K562 (cell line): ENCODE measurements around the gene SELENOF. TPM values are rescaled to one million over a fixed set of nuclear protein-coding genes. Genes with fewer than 3 reads are reported as not detected.

Experiments used
- CBX5 ChIP-seq: IDR thresholded peaks from 2 replicates; pipeline ENCODE4 v1.6.1; 2014; ENCODE audit warnings: low read depth, borderline replicate concordance
- DIDO1 ChIP-seq: fragments of 450-650 bp; IDR thresholded peaks from 2 replicates; pipeline ENCODE4 v1.6.1; 2016; ENCODE audit warnings: low read depth, missing biosample characterization, missing genetic modification characterization
- ETV5 ChIP-seq: sonication (generic); formaldehyde crosslinking; IDR thresholded peaks from 2 replicates; pipeline ENCODE4 v1.4.0; 2020; ENCODE audit warnings: low read depth, mild to moderate bottlenecking, missing genetic modification reagents
- GTF2E2 ChIP-seq: fragments of 200-800 bp; sonication (Bioruptor generic); IDR thresholded peaks from 2 replicates; pipeline ENCODE4 v1.6.1; 2016; ENCODE audit warnings: missing genetic modification characterization, missing compliant biosample characterization
- KDM1A ChIP-seq, 2 experiments: fragments of 450-650 bp; IDR thresholded peaks; 2 replicates each; pipeline ENCODE4 v1.6.1; 2016; ENCODE audit warnings: mild to moderate bottlenecking in 2 of 2
- KDM4B ChIP-seq, 2 experiments: fragments of 450-650 bp in 1 of 2; sonication (generic) in 1 of 2; IDR thresholded peaks; 2 replicates each; pipeline ENCODE4 v1.6.1; 2016 to 2017; ENCODE audit warnings: borderline replicate concordance in 2 of 2, antibody characterized with exemption in 1 of 2, low read depth in 1 of 2, mild to moderate bottlenecking in 1 of 2
- NCOA4 ChIP-seq: fragments of 450-650 bp; IDR thresholded peaks from 2 replicates; pipeline ENCODE4 v1.6.1; 2018; ENCODE audit warnings: mild to moderate bottlenecking; ENCODE audit not compliant: partially characterized antibody
- NR2C1 ChIP-seq, 2 experiments: fragments of 450-650 bp; IDR thresholded peaks; 2 replicates each; pipeline ENCODE4 v1.6.1; 2017; ENCODE audit warnings: mild to moderate bottlenecking in 2 of 2, antibody characterized with exemption in 1 of 2, inconsistent platforms in 1 of 2, missing compliant biosample characterization in 1 of 2, missing genetic modification characterization in 1 of 2
- POLR2AphosphoS2 ChIP-seq: IDR thresholded peaks from 2 replicates; pipeline ENCODE4 v1.6.1; 2012; ENCODE audit warnings: low read length, improper control_type of control experiment
- PYGO2 ChIP-seq: fragments of 450-650 bp; IDR thresholded peaks from 2 replicates; pipeline ENCODE4 v1.6.1; 2016; ENCODE audit warnings: mild to moderate bottlenecking, missing genetic modification characterization, moderate library complexity, missing compliant biosample characterization
- TAF9B ChIP-seq: fragments of 450-650 bp; IDR thresholded peaks from 2 replicates; pipeline ENCODE4 v1.6.1; 2018; ENCODE audit warnings: mild to moderate bottlenecking; ENCODE audit not compliant: partially characterized antibody
- ZNF41 ChIP-seq: fragments of 250-450 bp; sonication (Bioruptor Pico); conservative IDR thresholded peaks from 2 replicates; pipeline ENCODE4 v1.4.0; 2020; ENCODE audit warnings: mild to moderate bottlenecking
- polyA plus RNA-seq, 8 experiments: library from polyadenylated mRNA; depleted of rRNA in 4 of 8; stranded (reverse) in 5 of 8; unstranded in 3 of 8; fragments of >200 nt; fragmentation: Nextera tagmentation in 2 of 8; fragmentation: Illumina TruSeq in 1 of 8; extraction: Ambion mirVana in 2 of 8; extraction: Trizol in 1 of 8; gene quantifications; 2 replicates each; pipeline versions ENCODE4 v1.2.1 to v1.2.3, GENCODE V29; 2011 to 2014; ENCODE audit warnings: inconsistent platforms in 1 of 8, missing spikeins in 1 of 8
- total RNA-seq, 7 experiments: library from RNA; depleted of rRNA in 6 of 7; stranded (reverse); fragments of >200 nt in 6 of 7; fragmentation: Illumina TruSeq in 2 of 7; extraction: Trizol in 2 of 7; gene quantifications; 2 replicates each; pipeline versions ENCODE4 v1.2.1 to v1.2.3, GENCODE V29; 2011 to 2021; ENCODE audit warnings: low replicate concordance in 1 of 7
- TF ChIP-seq, protein P1 (sequence below): sonication (generic); formaldehyde crosslinking; IDR thresholded peaks from 2 replicates; pipeline ENCODE4 v1.8.0; 2023; ENCODE audit warnings: missing genetic modification reagents, mild to moderate bottlenecking, borderline replicate concordance
- TF ChIP-seq, protein P2 (sequence below): fragments of 450-650 bp; conservative IDR thresholded peaks from 2 replicates; pipeline ENCODE4 v1.6.1; 2016; ENCODE audit warnings: missing genetic modification characterization, low read depth, mild to moderate bottlenecking, missing compliant biosample characterization, moderate library complexity
- TF ChIP-seq, protein P3 (sequence below): fragments of 450-650 bp; IDR thresholded peaks from 2 replicates; pipeline ENCODE4 v1.6.1; 2016
- TF ChIP-seq, protein P4 (sequence below): sonication (generic); formaldehyde crosslinking; IDR thresholded peaks from 2 replicates; pipeline ENCODE4 v1.8.1; 2023; ENCODE audit warnings: mild to moderate bottlenecking, missing genetic modification reagents, moderate library complexity

SELENOF gene
- total and polyA plus RNA-seq, 9 of the 15 experiments (the other 6 are each of a cell fraction or from before 2014, with no cell fraction given) = 115 to 394 (median 215) TPM

DNA sequence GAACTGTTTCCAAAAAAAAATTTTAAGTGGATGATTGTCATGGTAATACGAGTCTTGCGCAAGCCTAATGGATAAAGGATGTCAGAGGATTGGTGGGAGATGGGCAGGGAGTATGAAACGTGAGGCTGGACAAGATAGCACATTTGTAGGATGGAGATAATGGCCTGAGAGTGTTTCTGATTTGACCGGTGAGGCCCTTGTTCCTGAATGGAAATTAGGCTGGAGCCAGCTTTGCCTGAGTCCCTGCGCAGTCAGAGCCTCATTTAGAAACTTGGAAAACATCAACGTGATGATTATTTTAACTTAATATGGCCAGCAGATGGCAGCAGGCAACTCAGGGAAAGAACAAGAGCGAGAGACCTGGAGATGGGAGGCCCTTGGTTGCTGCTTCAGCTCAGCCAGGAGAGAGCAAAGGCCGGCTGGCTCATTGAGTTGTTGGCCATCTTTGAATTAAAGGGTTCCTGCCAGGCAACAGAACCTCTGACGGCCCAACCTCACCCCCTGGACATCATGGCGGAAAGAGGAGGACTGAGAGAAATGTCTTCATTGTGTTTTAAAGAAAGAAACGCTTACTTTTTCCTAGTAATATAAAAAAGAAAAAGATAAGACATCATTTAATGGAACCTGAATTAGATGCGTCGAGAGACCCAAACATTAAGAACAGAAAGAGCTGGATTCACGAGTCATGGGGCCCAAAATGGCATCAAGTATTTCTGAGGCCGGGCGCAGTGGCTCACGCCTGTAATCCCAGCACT is 80.3 kb downstream of the SELENOF start (continued):
- TF ChIP-seq, protein P1, sequence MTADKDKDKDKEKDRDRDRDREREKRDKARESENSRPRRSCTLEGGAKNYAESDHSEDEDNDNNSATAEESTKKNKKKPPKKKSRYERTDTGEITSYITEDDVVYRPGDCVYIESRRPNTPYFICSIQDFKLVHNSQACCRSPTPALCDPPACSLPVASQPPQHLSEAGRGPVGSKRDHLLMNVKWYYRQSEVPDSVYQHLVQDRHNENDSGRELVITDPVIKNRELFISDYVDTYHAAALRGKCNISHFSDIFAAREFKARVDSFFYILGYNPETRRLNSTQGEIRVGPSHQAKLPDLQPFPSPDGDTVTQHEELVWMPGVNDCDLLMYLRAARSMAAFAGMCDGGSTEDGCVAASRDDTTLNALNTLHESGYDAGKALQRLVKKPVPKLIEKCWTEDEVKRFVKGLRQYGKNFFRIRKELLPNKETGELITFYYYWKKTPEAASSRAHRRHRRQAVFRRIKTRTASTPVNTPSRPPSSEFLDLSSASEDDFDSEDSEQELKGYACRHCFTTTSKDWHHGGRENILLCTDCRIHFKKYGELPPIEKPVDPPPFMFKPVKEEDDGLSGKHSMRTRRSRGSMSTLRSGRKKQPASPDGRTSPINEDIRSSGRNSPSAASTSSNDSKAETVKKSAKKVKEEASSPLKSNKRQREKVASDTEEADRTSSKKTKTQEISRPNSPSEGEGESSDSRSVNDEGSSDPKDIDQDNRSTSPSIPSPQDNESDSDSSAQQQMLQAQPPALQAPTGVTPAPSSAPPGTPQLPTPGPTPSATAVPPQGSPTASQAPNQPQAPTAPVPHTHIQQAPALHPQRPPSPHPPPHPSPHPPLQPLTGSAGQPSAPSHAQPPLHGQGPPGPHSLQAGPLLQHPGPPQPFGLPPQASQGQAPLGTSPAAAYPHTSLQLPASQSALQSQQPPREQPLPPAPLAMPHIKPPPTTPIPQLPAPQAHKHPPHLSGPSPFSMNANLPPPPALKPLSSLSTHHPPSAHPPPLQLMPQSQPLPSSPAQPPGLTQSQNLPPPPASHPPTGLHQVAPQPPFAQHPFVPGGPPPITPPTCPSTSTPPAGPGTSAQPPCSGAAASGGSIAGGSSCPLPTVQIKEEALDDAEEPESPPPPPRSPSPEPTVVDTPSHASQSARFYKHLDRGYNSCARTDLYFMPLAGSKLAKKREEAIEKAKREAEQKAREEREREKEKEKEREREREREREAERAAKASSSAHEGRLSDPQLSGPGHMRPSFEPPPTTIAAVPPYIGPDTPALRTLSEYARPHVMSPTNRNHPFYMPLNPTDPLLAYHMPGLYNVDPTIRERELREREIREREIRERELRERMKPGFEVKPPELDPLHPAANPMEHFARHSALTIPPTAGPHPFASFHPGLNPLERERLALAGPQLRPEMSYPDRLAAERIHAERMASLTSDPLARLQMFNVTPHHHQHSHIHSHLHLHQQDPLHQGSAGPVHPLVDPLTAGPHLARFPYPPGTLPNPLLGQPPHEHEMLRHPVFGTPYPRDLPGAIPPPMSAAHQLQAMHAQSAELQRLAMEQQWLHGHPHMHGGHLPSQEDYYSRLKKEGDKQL = no peak
- TF ChIP-seq, protein P2, sequence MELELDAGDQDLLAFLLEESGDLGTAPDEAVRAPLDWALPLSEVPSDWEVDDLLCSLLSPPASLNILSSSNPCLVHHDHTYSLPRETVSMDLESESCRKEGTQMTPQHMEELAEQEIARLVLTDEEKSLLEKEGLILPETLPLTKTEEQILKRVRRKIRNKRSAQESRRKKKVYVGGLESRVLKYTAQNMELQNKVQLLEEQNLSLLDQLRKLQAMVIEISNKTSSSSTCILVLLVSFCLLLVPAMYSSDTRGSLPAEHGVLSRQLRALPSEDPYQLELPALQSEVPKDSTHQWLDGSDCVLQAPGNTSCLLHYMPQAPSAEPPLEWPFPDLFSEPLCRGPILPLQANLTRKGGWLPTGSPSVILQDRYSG (tag) = no peak
- TF ChIP-seq NR2C1 (IDR thresholded peaks at IDR 0.05) (no peak), NR2C1 (tag; IDR thresholded peaks at IDR 0.05) (no peak), CBX5 (no peak), PYGO2 (no peak), TAF9B (no peak), ZNF41 (CRISPR knock-in tag) (no peak), DIDO1 (tag) (no peak), ETV5 (peak; percentile 39; the same call in 1 of the 2 replicates), GTF2E2 (tag) (no peak), KDM4B (IDR thresholded peaks at IDR 0.05; ENCODE audit: borderline replicate concordance in 2 of 2, low read depth in 1 of 2) (no peak), NCOA4 (no peak), KDM1A (IDR thresholded peaks at IDR 0.05) (0 out of 4 replicates have a peak, but pooled peaks of 1 of the 2 experiments have one; percentile 13), POLR2AphosphoS2 (no peak)
- TF ChIP-seq, protein P3, sequence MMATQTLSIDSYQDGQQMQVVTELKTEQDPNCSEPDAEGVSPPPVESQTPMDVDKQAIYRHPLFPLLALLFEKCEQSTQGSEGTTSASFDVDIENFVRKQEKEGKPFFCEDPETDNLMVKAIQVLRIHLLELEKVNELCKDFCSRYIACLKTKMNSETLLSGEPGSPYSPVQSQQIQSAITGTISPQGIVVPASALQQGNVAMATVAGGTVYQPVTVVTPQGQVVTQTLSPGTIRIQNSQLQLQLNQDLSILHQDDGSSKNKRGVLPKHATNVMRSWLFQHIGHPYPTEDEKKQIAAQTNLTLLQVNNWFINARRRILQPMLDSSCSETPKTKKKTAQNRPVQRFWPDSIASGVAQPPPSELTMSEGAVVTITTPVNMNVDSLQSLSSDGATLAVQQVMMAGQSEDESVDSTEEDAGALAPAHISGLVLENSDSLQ = no peak
- TF ChIP-seq, protein P4, sequence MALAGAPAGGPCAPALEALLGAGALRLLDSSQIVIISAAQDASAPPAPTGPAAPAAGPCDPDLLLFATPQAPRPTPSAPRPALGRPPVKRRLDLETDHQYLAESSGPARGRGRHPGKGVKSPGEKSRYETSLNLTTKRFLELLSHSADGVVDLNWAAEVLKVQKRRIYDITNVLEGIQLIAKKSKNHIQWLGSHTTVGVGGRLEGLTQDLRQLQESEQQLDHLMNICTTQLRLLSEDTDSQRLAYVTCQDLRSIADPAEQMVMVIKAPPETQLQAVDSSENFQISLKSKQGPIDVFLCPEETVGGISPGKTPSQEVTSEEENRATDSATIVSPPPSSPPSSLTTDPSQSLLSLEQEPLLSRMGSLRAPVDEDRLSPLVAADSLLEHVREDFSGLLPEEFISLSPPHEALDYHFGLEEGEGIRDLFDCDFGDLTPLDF (CRISPR knock-in tag) = no peak
